GM21717 (cell line): Measurements from ENCODE around the gene SERPINF2.
"Not testable (repeated sequence)": the region's sequence is repeated elsewhere in the genome, so short reads cannot be mapped to it uniquely, and the experiment has no call there.

Source experiments
- ATAC-seq: cut with Tn5 transposase; IDR thresholded peaks from one replicate; pipeline ENCODE4 v1.9.1; 2021; ENCODE audit warnings: mild to moderate bottlenecking, moderate library complexity; ENCODE audit not compliant: unreplicated experiment

SERPINF2 gene

GRCh38 chr17:1762233-1762900 lies 19.7 kb downstream of the SERPINF2 start:
- ATAC-seq: no peak

DNA sequence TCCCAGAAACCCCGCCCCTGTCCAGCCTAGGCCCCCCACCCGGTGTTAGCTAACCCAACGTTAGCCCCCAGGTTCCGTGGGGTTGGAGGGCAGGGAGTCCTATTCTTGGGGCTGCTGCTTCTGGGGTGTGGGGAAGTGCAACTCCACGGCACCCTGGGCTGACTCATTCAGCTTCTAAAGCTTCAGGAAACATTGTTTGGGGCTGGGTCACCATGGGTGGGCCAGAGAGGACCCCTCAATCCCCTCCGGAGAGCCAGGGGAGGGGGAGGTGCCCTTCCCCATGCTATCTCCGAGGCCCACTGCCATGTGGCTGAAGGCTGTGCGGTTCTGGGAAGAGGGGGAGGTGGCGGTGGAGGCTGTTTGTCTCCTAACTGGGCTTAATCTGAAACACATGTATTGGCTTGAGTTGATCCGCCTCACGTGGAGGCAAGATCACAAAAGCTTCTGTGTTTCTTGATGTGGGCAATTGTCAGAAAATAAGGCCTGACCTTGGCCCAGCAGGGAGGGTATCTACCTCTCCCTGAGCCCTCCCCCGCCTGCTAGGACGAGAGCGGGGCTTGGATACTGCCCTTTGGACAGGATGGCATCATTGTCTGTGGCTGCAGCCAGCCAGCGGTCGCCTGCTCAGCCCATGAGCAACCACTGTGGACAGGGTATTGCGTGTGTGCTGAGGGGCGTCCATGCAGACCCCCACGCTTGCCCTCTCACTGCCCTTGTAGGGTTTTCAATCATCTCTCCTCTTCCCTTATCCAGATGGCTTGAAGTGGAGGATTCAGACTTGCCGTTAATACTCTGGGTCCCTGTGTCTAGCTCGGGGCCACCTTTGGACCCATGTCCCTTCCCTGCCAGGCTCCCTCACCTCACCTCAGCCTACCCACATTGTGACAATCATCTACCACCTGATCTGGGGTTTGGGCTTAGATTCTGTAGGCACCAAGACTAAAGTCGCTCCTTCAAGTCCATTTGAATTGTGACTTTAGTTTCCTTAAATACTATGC lies 20.5 kb downstream of the SERPINF2 start:
- no peak for ATAC-seq

DNA sequence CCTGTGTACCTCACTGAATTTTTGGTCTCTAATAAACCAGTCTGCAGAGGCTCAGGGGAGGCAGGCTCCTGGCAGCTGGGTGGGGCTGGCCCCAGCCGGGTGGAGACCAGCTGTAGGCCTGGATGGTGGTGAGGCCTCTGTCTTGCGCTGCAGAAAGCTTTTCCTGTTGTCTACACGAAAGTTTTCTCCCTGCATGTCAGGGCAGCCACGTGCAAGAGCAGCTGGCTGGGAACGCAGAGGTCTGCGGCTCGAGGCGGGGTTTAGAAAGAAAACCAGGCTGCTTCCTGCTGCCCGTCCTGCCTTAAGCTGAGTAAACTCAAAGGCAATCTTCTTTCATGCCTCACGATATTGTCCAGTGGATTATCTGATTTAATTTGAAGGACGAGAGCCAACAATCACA lies 21.6 kb downstream of the SERPINF2 start:
- no peak for ATAC-seq

GRCh38 chr17:1764705-1765104 lies 22.0 kb downstream of the SERPINF2 start:
- ATAC-seq: not testable (repeated sequence)

DNA sequence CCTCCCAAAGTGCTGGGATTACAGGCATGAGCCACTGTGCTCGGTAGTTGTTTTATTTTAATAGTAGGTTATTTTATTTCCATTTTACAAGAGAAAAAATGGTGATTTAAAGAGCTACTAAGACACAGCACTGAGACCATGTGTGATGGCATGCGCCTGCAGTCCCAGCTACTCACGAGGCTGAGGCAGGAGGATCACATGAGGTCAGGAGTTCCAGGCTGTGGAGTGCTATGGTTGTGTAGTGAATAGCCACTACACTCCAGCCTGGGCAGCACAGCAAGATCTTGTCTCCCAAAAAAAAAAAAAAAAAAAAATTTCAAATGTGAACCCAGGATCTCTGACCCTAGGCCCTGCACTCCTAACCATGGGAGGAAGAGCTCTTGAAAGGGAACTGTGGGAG lies 22.9 kb downstream of the SERPINF2 start:
- no peak for ATAC-seq

GRCh38 chr17:1766382-1767135 lies 23.9 kb downstream of the SERPINF2 start:
- no peak for ATAC-seq

GRCh38 chr17:1767358-1767757 lies 24.7 kb downstream of the SERPINF2 start:
- no peak for ATAC-seq

GRCh38 chr17:1769822-1770477 lies 27.3 kb downstream of the SERPINF2 start:
- no peak for ATAC-seq

GRCh38 chr17:1773000-1773695 lies 30.5 kb downstream of the SERPINF2 start:
- not testable (repeated sequence) for ATAC-seq

GRCh38 chr17:1773696-1774181 lies 31.1 kb downstream of the SERPINF2 start:
- no peak for ATAC-seq

DNA sequence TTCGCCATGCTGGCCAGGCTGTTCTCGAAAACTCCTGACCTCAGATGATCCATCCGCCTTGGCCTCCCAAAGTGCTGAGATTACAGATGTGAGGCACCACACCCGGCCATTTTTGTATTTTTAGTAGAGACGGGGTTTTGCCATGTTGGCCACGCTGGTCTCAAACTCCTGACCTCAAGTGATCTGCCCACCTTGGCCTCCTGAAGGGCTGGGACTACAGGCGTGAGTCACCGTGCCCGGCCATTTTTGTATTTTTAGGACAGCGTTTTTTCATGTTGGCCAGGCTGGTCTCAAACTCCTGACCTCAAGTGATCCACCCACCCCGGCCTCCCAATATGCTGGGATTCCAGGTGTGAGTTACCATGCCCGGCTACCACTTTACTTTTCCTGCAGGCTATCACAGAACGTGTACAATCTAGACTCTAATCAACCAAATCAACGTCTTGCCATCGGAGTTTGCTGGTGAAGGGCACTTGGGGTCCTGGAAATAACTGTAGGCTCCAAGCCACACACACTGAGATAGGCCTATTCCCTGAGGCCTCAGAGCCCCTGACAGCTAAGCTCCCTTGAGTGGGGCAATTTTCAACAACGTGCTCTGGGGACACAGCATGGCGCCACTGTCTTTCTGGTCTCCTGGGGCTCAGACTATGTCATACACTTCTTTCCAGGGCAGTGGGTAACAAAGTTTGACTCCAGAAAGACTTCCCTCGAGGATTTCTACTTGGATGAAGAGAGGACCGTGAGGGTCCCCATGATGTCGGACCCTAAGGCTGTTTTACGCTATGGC lies 31.9 kb downstream of the SERPINF2 start:
- no peak for ATAC-seq

GRCh38 chr17:1776328-1776727 lies 33.7 kb downstream of the SERPINF2 start:
- ATAC-seq: no peak

DNA sequence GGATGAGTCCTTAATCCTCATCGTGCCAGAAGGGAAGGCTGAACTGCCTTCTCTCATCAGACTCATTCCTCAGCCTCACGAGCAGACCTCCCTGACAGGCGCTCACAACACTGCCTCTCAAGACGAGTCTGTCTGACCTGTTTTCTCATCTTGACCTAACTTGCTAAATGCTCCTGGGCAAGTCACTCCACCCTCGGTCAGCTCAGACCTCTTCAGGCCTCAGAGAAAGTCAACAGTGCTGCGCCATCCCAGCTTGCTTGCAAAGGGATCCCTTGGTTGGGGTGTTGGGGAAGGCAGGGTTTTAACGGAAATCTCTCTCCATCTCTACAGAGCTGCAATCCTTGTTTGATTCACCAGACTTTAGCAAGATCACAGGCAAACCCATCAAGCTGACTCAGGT lies 34.2 kb downstream of the SERPINF2 start:
- no peak for ATAC-seq

- no peak for ATAC-seq
Measured at GRCh38 chr17:1779571-1780131, 37.0 kb downstream of the SERPINF2 start.

GRCh38 chr17:1782171-1782567 lies 39.5 kb downstream of the SERPINF2 start:
- ATAC-seq: no peak

- ATAC-seq: no peak
Measured at GRCh38 chr17:1783271-1783670, 40.6 kb downstream of the SERPINF2 start.

- no peak for ATAC-seq
Measured at GRCh38 chr17:1783834-1784611, 41.4 kb downstream of the SERPINF2 start.

- no peak for ATAC-seq
Measured at GRCh38 chr17:1785930-1786329, 43.3 kb downstream of the SERPINF2 start.
